OCI-M2 (cell line): ENCODE results near the gene DPPA5.
"Not testable (repeated sequence)": the region's sequence is repeated elsewhere in the genome, so short reads cannot be mapped to it uniquely, and the experiment has no call there.

Experiments used
- DNase-seq: peaks from one replicate; lab custom pipeline; 2025; ENCODE audit not compliant: unreplicated experiment; lab: John Stamatoyannopoulos, UW

The DPPA5 gene, protein sequence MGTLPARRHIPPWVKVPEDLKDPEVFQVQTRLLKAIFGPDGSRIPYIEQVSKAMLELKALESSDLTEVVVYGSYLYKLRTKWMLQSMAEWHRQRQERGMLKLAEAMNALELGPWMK

GRCh38 chr6:73353636-73354593 lies at the start of gene DPPA5:
Gene DPPA5, minus strand, starts transcription at chr6:73354276. Its CDS starts 51 bp downstream, at chr6:73354225.
- DNase-seq = no peak

DNA sequence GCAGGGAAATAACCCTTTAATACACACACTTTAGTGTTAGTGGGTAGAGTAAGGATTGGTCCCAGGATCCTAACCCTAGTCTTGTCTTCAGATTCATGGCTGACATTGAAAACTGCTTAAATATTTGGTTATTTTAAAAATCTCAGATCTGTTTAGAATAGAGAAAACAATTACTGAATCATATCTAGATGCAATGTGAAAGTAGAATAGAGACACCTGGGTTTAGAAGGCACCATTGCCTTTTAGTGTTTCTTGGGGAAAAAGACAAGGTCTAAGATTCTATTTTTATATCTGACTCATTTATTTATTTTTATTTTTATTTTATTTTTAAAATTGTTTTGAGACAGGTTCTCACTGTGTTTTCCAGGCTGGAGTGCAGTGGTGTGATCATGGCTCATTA lies 46.6 kb upstream of the DPPA5 start:
- DNase-seq = no peak

DNA sequence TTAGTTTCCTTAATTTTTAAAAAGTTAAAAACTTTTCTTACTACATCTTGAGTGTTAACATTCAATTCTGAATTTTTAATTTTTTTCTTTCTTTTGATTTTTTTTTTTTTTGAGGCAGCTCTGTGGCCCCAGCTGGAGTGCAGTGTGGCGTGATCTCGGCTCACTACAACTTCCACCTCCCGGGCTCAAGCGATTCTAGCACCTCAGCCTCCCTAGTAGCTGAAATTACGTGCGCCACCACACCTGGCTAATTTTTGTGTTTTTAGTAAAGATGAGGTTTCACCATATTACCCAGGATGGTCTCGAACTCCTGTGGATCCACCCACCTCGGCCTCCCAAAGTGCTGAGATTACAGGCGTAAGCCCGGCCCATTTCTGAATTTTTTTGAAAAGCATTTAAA lies 41.8 kb upstream of the DPPA5 start:
- no peak for DNase-seq

DNA sequence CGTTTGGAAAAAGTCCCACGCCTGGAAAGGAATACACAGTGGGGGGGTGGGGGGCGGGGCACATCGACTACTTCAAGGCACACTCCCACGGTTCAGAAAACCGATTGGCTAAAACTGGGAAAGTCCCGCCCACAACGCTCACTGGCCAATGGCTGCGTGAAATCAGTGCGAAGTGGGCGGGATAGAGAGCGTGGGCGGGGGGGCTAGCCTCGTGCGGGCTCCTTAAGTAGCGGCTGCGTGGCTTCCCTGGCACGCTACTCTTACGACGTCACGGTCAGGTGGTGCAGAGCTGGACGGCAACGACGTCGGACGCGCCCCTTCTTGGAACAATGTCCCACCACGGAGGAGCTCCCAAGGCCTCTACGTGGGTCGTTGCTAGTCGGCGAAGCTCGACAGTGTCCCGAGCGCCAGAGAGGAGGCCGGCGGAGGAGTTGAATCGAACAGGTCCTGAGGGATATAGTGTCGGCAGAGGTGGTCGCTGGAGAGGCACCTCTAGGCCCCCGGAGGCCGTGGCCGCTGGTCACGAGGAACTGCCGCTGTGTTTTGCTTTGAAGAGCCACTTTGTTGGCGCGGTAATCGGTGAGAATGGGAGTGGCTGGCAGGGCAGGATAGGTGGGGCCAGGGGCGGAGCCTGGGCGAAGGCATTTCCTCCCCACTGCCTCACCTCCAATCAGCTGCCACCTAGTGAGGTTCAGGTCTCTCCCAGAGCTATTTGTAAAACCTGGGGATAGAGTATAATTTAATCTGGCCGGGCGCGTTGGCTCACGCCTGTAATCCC lies 40.7 kb upstream of the DPPA5 start, which contains the start of gene DDX43:
Gene DDX43 (plus strand): TSS at position 252 of the 778 bp plus-strand sequence. CDS start 78 bp downstream, at position 330.
- DNase-seq = peak; percentile 78

DNA sequence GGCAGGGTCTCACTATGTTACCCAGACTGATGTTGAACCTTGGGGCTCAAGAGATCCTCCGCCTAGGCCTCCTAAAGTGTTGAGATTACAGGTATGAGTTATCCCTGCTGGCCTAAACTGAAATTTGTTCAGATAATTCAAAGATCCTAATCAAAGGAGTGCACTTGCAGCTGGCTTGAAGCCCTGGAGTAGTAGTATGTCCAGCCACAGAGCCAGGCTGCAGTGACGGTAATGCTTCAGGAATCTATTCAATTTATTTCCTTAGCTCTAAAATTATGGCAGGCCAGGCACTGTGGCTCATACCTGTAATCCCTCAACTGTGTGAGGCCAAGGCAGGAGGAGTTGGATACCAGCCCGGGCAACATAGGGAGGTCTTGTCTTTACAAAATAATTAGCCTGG lies 39.2 kb upstream of the DPPA5 start:
- DNase-seq = no peak

GRCh38 chr6:73392188-73392587 lies 38.1 kb upstream of the DPPA5 start:
- not testable (repeated sequence) for DNase-seq

- DNase-seq = no peak
Measured at GRCh38 chr6:73391675-73392074, 37.6 kb upstream of the DPPA5 start.

DNA sequence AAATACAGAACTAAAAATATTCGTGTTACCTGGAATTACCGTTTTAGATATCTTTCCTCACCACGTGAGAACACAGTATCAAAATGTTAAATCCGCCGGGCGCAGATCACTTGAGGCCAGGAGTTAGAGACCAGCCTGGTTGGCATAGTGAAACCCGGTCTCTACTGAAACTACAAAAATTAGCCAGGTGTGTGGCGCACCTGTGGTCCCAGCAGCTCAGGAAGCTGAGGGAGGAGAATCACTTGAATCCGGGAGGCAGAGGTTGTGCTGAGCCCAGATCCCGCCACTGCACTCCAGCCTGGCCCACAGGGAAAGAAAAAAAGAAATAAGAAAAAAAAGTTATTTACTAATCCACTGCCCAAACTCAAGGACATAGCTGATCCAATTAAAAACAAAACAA lies 35.8 kb upstream of the DPPA5 start:
- DNase-seq = no peak

- peak; percentile 30 for DNase-seq
Measured at GRCh38 chr6:73388800-73389512, 34.9 kb upstream of the DPPA5 start.

GRCh38 chr6:73388433-73388799 lies 34.3 kb upstream of the DPPA5 start:
- DNase-seq = no peak

DNA sequence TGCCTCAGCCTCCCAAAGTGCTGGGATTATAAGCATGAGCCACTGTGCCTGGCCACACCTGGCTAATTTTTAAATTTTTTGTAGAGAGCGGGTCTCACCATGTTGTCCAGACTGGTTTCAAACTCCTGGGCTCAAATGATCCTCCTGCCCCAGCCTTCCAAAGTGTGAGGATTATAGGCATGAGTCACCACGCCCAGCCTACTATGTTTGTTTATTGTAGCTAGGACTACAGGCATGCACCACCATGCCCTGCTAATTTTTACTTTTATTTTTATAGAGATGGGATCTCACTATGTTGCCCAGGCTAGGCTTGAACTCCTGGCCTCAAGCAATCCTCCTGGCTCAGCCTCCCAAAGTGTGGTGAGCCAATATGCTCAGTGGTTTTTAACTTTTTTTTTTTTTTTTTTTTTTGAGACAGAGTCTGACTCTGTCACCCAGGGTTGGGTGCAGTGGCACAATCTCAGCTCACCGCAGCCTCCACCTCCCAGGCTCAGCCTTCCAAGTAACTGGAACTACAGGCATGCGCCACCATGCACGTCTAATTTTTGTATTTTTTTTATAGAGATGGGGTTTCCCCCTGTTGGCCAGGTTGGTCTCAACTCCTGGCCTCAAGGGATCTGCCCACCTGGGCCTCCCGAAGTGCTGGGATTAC lies 28.5 kb upstream of the DPPA5 start:
- no peak for DNase-seq

DNA sequence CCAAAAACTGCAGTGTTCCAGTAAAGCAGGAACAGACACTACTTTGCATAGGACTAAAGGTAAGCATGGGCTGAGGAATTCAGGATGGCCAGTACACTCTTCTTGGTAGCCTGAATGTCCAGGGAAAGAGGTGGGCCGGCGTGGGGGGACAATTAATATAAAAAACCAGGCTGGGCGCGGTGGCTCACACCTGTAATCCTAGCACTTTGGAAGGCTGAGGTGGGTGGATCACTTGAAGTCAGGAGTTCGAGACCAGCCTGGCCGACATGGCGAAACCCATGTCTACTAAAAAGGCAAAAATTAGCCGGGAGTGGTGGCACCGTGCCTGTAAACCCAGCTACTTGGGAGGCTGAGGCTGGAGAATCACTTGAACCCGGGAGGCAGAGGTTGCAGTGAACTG lies 27.5 kb upstream of the DPPA5 start:
- not testable (repeated sequence) for DNase-seq

DNA sequence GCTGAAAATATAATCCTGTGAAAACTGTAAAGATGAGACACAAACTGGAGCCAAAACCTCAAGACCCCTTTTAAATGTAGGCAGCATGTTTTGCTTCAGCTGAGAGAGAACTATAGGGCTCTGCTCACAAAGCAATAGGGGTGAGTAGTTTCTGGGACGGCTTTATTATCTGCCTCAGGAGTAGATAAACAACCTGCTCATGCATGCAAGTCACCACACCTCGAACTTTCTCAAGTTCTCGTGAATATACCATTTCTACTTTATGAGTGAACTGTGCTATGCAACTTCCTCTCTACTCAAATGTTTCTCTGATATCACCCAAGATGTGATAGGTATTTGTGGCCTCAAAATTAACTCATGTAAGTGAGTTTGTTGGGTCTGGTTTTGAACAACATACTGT lies 23.1 kb upstream of the DPPA5 start:
- DNase-seq = no peak

DNA sequence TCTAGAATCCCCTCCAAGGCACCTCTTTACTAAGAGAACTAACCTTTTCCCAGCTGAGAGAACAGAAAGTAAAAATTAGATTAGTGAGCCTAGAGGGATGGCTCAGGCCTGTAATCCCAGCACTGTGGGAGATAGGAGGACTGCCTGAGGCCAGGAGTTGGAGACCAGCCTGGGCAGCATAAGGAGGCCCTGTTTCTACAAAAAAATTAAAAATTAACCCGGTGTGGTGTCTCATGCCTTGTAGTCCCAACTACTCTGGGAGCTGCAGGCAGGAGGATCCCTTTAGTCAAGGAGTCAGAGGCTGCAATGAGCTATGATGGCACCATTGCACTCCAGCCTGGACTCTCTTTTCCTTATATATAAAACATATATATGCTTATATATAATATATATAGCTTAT lies 21.1 kb upstream of the DPPA5 start:
- DNase-seq = no peak

- no peak for DNase-seq
Measured at GRCh38 chr6:73372516-73372915, 18.4 kb upstream of the DPPA5 start.

- no peak for DNase-seq
Measured at GRCh38 chr6:73371984-73372383, 17.9 kb upstream of the DPPA5 start.

GRCh38 chr6:73369563-73369962 lies 15.5 kb upstream of the DPPA5 start, which contains the start of gene OOEP:
Gene OOEP, minus strand, starts transcription at chr6:73369897. Its CDS starts 105 bp downstream, at chr6:73369792.
- no peak for DNase-seq

DNA sequence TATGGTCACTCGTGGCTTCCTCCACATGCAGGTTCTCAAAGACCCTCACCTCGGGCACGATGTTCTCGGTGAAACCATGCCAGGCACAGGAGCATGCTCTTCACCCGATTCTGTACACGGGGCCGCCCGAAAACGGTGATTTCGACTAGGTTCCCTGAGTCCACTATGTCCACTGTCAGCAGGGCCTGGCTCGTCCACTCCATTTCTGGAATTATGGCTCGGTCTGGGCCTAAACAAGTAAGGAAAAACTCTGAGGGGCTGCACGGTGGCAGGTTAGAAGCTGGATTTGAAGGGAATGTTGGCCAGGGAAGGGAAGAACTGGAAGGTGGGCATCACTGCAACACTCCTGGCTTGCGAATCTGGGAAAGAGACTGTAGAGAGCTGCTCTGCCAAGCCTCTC lies 15.1 kb upstream of the DPPA5 start:
- DNase-seq = no peak

GRCh38 chr6:73368675-73369074 lies 14.6 kb upstream of the DPPA5 start:
- no peak for DNase-seq

DNA sequence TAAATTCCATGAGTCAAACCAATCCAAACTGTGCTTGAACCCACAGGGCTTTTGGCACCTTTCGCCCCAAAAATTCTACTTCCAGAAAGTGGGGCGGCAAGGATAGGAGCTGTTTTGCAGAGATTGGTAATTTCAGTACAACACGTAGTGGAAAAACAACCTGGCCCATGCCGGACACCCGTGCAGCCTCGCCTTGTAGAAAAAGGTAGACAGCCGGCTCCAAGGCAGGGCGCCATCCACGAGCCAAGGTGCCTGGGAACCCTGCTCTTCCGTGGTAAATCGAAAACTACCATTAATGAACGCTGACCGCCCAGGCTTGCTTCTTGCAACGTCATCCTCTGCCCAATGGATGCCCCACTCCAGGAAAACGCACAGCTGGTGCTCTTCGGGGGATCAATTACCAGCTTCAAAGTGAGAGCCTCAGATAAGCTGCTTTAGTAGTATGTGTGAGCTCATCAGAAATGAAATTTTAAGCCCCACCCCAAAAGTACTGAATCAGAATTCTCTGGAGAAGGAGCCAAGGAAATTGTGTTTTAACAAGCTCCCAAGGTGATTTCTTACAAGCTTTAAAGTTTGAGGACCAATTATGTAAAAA lies 13.8 kb upstream of the DPPA5 start:
- DNase-seq = no peak
